GM23338 (cell line): ENCODE measurements around the gene RCE1. TPM values are rescaled to one million over a fixed set of nuclear protein-coding genes. Genes with fewer than 3 reads are reported as not detected.
"Not testable (repeated sequence)": the region's sequence is repeated elsewhere in the genome, so short reads cannot be mapped to it uniquely, and the experiment has no call there.

Experiments used
- ATAC-seq: fragments of 200-7000 bp; cut with Tn5 transposase; 3 replicates; pipeline ENCODE4 v1.9.1; 2020
- DNase-seq: peaks from one replicate; pipeline ENCODE4 v3.0.0-alpha.2; 2015; ENCODE audit warnings: low spot score
- H2AFZ ChIP-seq: fragments of 200-600 bp; sonication (generic); 2 replicates; pipeline ENCODE4 v1.8.0; 2016; ENCODE audit warnings: antibody characterized with exemption, mild to moderate bottlenecking, moderate library complexity
- H3F3A ChIP-seq: fragments of 200-600 bp; sonication (generic); replicated peaks from 2 replicates; pipeline ENCODE4 v1.8.0; 2017; ENCODE audit warnings: antibody characterized with exemption, mixed run types, low read depth
- H3K27ac ChIP-seq: fragments of 200-600 bp; sonication (generic); 2 replicates; pipeline ENCODE4 v1.6.1; 2016; ENCODE audit warnings: low read depth
- H3K27me3 ChIP-seq: fragments of 200-600 bp; sonication (generic); 2 replicates; pipeline ENCODE4 v1.8.0; 2016; ENCODE audit warnings: mild to moderate bottlenecking, mixed run types, moderate library complexity; ENCODE audit not compliant: insufficient read depth
- H3K36me3 ChIP-seq: fragments of 200-600 bp; sonication (generic); 2 replicates; pipeline ENCODE4 v1.8.0; 2016; ENCODE audit warnings: mild to moderate bottlenecking; ENCODE audit not compliant: insufficient read depth
- H3K4me1 ChIP-seq: fragments of 200-600 bp; sonication (generic); 2 replicates; pipeline ENCODE4 v1.8.0; 2016; ENCODE audit warnings: mild to moderate bottlenecking, moderate library complexity; ENCODE audit not compliant: insufficient read depth
- H3K4me2 ChIP-seq: fragments of 200-600 bp; sonication (generic); 2 replicates; pipeline ENCODE4 v1.7.1; 2017; ENCODE audit warnings: mixed run types
- H3K4me3 ChIP-seq: fragments of 200-600 bp; sonication (generic); 2 replicates; pipeline ENCODE4 v1.6.1; 2016; ENCODE audit warnings: mixed run types
- H3K79me2 ChIP-seq: fragments of 200-600 bp; sonication (generic); replicated peaks from 2 replicates; pipeline ENCODE4 v1.8.0; 2017; ENCODE audit warnings: mild to moderate bottlenecking; ENCODE audit not compliant: insufficient read depth
- H3K9me2 ChIP-seq: fragments of 200-600 bp; sonication (generic); 2 replicates; pipeline ENCODE4 v1.8.0; 2017; ENCODE audit not compliant: insufficient read depth
- H4K20me1 ChIP-seq: fragments of 200-600 bp; sonication (generic); replicated peaks from 2 replicates; pipeline ENCODE4 v1.8.0; 2017; ENCODE audit warnings: mild to moderate bottlenecking; ENCODE audit not compliant: insufficient read depth
- H3K27ac Mint-ChIP-seq: 2 replicates; pipeline ENCODE4 v1.8.0; 2020; ENCODE audit warnings: inconsistent platforms, mild to moderate bottlenecking, moderate library complexity, mixed read lengths
- H3K27me3 Mint-ChIP-seq: 3 replicates; pipeline ENCODE4 v1.8.0; 2022; ENCODE audit warnings: low read depth, mild to moderate bottlenecking, moderate library complexity, mixed read lengths, inconsistent platforms; ENCODE audit not compliant: insufficient read depth, poor library complexity
- H3K36me3 Mint-ChIP-seq: 3 replicates; pipeline ENCODE4 v1.8.0; 2021; ENCODE audit warnings: low read depth, mild to moderate bottlenecking, inconsistent platforms, moderate library complexity, mixed read lengths
- H3K4me1 Mint-ChIP-seq: 3 replicates; pipeline ENCODE4 v1.8.0; 2020; ENCODE audit warnings: mild to moderate bottlenecking, inconsistent platforms, mixed read lengths
- H3K4me3 Mint-ChIP-seq: 3 replicates; pipeline ENCODE4 v1.8.0; 2021; ENCODE audit warnings: moderate library complexity, mild to moderate bottlenecking, inconsistent platforms, mixed read lengths
- H3K9me3 Mint-ChIP-seq: 3 replicates; pipeline ENCODE4 v1.8.0; 2020; ENCODE audit warnings: moderate library complexity, mild to moderate bottlenecking, inconsistent platforms, mixed read lengths
- CREB1 ChIP-seq: fragments of 250-450 bp; sonication (Bioruptor Pico); IDR thresholded peaks from 2 replicates; pipeline ENCODE4 v1.5.0; 2020; ENCODE audit warnings: low read depth, mild to moderate bottlenecking, moderate library complexity
- CTCF ChIP-seq, 2 experiments: fragments of 200-600 bp in 1 of 2; sonication (generic) in 1 of 2; conservative IDR thresholded peaks; 2 replicates each; pipeline versions ENCODE4 v1.5.1 to v1.6.1; 2016 to 2017; ENCODE audit warnings: antibody characterized with exemption in 2 of 2, low read depth in 2 of 2, mild to moderate bottlenecking in 2 of 2, moderate library complexity in 1 of 2
- EZH2 ChIP-seq: fragments of 200-600 bp; sonication (generic); IDR thresholded peaks from one replicate; pipeline ENCODE4 v1.8.0; 2017; ENCODE audit warnings: antibody characterized with exemption, mild to moderate bottlenecking, low read depth; ENCODE audit not compliant: unreplicated experiment
- EZH2phosphoT487 ChIP-seq: fragments of 200-600 bp; sonication (generic); IDR thresholded peaks from one replicate; pipeline ENCODE4 v1.8.1; 2018; ENCODE audit warnings: antibody characterized with exemption; ENCODE audit not compliant: unreplicated experiment
- JUNB ChIP-seq: IDR thresholded peaks from one replicate; pipeline ENCODE4 v1.6.1; 2016; ENCODE audit warnings: antibody characterized with exemption; ENCODE audit not compliant: unreplicated experiment
- NANOG ChIP-seq: IDR thresholded peaks from 2 replicates; pipeline ENCODE4 v1.6.1; 2016; ENCODE audit warnings: antibody characterized with exemption, borderline replicate concordance
- POLR2AphosphoS5 ChIP-seq: IDR thresholded peaks from 2 replicates; pipeline ENCODE4 v1.6.1; 2016; ENCODE audit warnings: antibody characterized with exemption, low read depth
- STAT1 ChIP-seq: IDR thresholded peaks from one replicate; pipeline ENCODE4 v1.6.1; 2016; ENCODE audit warnings: antibody characterized with exemption; ENCODE audit not compliant: unreplicated experiment
- ZNF114 ChIP-seq: fragments of 250-450 bp; sonication (Bioruptor Pico); IDR thresholded peaks from 2 replicates; pipeline ENCODE4 v1.5.0; 2020; ENCODE audit warnings: mild to moderate bottlenecking, moderate library complexity
- ZNF331 ChIP-seq: fragments of 250-450 bp; sonication (Bioruptor Pico); IDR thresholded peaks from 2 replicates; pipeline ENCODE4 v1.5.0; 2020; ENCODE audit warnings: low read depth, mild to moderate bottlenecking, moderate library complexity
- polyA plus RNA-seq: library from polyadenylated mRNA; unstranded; fragments of >200 nt; fragmentation: Nextera tagmentation; extraction: Ambion mirVana; gene quantifications from 2 replicates; pipeline ENCODE4 v1.2.1, GENCODE V29; 2016
- total RNA-seq: library from RNA; depleted of rRNA; stranded (reverse); fragments of >200 nt; shearing (Covaris generic); gene quantifications from 2 replicates; pipeline ENCODE4 v1.2.3, GENCODE V29; 2014
- TF ChIP-seq, protein P1 (sequence below): IDR thresholded peaks from 2 replicates; pipeline ENCODE4 v1.6.1; 2016; ENCODE audit warnings: antibody characterized with exemption
- TF ChIP-seq, protein P2 (sequence below): fragments of 250-450 bp; sonication (Bioruptor Pico); IDR thresholded peaks from 2 replicates; pipeline ENCODE4 v1.5.0; 2020; ENCODE audit warnings: mild to moderate bottlenecking, moderate library complexity

The RCE1 gene
- total and polyA plus RNA-seq, 2 experiments from 2014 or later: 27.8 to 55.1 TPM

DNA sequence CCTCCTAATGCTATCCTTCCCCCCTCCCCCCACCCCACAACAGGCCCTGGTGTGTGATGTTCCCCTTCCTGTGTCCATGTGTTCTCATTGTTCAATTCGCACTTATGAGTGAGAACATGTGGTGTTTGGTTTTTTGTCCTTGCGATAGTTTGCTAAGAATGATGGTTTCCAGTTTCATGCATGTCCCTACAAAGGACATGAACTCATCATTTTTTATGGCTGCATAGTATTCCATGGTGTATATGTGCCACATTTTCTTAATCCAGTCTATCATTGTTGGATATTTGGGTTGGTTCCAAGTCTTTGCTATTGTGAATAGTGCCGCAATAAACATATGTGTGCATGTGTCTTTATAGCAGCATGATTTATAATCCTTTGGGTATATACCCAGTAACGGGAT lies 18.7 kb upstream of the RCE1 start:
- not testable (repeated sequence) for H3K27me3 Mint-ChIP-seq, H3K27ac Mint-ChIP-seq, ATAC-seq

GRCh38 chr11:66834539-66834845 lies 8.7 kb upstream of the RCE1 start:
- Mint-ChIP-seq H3K9me3 (no peaks in the 10 kb centered on the region), H3K4me1 (peaks cover 2% of the 10 kb centered on the region; the same call in 2 of the 3 replicates), H3K27ac (peak overlapping the region; percentile 64; the same call in 1 of the 2 replicates), H3K4me3 (no peak overlapping the region), H3K27me3 (peaks cover 2% of the 10 kb centered on the region), H3K36me3 (no peaks in the 10 kb centered on the region)
- no peaks in the 10 kb centered on the region for H3K4me1 ChIP-seq
- no peaks in the 10 kb centered on the region for H4K20me1 ChIP-seq
- no peak for DNase-seq
- no peaks in the 10 kb centered on the region for H3K36me3 ChIP-seq
- no peak for ATAC-seq
- H3K27ac ChIP-seq: no peak overlapping the region
- no peak overlapping the region for H3K4me3 ChIP-seq
- H3K9me2 ChIP-seq: no peaks in the 10 kb centered on the region
- no peak overlapping the region for H2AFZ ChIP-seq
- 0 out of 2 replicates have a peak, but pooled peaks cover 5% of the 10 kb centered on the region for H3F3A ChIP-seq
- no peak overlapping the region for H3K4me2 ChIP-seq
- no peaks in the 10 kb centered on the region for H3K27me3 ChIP-seq
- no peaks in the 10 kb centered on the region for H3K79me2 ChIP-seq
- TF ChIP-seq CTCF (conservative IDR thresholded peaks at IDR 0.05; ENCODE audit: low read depth in 2 of 2) (no peak), EZH2 (no peak), CREB1 (CRISPR knock-in tag) (no peak), NANOG (no peak), STAT1 (no peak), EZH2phosphoT487 (no peak), POLR2AphosphoS5 (no peak), ZNF331 (no peak), JUNB (no peak), ZNF114 (CRISPR knock-in tag) (no peak)
- TF ChIP-seq, protein P1, sequence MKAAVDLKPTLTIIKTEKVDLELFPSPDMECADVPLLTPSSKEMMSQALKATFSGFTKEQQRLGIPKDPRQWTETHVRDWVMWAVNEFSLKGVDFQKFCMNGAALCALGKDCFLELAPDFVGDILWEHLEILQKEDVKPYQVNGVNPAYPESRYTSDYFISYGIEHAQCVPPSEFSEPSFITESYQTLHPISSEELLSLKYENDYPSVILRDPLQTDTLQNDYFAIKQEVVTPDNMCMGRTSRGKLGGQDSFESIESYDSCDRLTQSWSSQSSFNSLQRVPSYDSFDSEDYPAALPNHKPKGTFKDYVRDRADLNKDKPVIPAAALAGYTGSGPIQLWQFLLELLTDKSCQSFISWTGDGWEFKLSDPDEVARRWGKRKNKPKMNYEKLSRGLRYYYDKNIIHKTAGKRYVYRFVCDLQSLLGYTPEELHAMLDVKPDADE: no peak
- TF ChIP-seq, protein P2, sequence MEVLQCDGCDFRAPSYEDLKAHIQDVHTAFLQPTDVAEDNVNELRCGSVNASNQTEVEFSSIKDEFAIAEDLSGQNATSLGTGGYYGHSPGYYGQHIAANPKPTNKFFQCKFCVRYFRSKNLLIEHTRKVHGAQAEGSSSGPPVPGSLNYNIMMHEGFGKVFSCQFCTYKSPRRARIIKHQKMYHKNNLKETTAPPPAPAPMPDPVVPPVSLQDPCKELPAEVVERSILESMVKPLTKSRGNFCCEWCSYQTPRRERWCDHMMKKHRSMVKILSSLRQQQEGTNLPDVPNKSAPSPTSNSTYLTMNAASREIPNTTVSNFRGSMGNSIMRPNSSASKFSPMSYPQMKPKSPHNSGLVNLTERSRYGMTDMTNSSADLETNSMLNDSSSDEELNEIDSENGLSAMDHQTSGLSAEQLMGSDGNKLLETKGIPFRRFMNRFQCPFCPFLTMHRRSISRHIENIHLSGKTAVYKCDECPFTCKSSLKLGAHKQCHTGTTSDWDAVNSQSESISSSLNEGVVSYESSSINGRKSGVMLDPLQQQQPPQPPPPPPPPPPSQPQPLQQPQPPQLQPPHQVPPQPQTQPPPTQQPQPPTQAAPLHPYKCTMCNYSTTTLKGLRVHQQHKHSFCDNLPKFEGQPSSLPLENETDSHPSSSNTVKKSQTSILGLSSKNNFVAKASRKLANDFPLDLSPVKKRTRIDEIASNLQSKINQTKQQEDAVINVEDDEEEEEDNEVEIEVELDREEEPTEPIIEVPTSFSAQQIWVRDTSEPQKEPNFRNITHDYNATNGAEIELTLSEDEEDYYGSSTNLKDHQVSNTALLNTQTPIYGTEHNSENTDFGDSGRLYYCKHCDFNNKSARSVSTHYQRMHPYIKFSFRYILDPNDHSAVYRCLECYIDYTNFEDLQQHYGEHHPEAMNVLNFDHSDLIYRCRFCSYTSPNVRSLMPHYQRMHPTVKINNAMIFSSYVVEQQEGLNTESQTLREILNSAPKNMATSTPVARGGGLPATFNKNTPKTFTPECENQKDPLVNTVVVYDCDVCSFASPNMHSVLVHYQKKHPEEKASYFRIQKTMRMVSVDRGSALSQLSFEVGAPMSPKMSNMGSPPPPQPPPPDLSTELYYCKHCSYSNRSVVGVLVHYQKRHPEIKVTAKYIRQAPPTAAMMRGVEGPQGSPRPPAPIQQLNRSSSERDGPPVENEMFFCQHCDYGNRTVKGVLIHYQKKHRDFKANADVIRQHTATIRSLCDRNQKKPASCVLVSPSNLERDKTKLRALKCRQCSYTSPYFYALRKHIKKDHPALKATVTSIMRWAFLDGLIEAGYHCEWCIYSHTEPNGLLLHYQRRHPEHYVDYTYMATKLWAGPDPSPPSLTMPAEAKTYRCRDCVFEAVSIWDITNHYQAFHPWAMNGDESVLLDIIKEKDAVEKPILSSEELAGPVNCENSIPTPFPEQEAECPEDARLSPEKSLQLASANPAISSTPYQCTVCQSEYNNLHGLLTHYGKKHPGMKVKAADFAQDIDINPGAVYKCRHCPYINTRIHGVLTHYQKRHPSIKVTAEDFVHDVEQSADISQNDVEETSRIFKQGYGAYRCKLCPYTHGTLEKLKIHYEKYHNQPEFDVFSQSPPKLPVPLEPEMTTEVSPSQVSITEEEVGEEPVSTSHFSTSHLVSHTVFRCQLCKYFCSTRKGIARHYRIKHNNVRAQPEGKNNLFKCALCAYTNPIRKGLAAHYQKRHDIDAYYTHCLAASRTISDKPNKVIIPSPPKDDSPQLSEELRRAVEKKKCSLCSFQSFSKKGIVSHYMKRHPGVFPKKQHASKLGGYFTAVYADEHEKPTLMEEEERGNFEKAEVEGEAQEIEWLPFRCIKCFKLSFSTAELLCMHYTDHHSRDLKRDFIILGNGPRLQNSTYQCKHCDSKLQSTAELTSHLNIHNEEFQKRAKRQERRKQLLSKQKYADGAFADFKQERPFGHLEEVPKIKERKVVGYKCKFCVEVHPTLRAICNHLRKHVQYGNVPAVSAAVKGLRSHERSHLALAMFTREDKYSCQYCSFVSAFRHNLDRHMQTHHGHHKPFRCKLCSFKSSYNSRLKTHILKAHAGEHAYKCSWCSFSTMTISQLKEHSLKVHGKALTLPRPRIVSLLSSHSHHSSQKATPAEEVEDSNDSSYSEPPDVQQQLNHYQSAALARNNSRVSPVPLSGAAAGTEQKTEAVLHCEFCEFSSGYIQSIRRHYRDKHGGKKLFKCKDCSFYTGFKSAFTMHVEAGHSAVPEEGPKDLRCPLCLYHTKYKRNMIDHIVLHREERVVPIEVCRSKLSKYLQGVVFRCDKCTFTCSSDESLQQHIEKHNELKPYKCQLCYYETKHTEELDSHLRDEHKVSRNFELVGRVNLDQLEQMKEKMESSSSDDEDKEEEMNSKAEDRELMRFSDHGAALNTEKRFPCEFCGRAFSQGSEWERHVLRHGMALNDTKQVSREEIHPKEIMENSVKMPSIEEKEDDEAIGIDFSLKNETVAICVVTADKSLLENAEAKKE: no peak

More for the DNA sequence above, 18.7 kb upstream of the RCE1 start:
- not testable (repeated sequence) for H3K9me3 Mint-ChIP-seq, H3K4me1 Mint-ChIP-seq, H3K4me3 ChIP-seq, H3K27ac ChIP-seq, H4K20me1 ChIP-seq, DNase-seq, H3K36me3 Mint-ChIP-seq, H3F3A ChIP-seq, H3K4me1 ChIP-seq, H2AFZ ChIP-seq, H3K36me3 ChIP-seq, H3K4me3 Mint-ChIP-seq, H3K79me2 ChIP-seq, H3K9me2 ChIP-seq, H3K27me3 ChIP-seq, H3K4me2 ChIP-seq
